Measurements from ENCODE around the gene IL19.

Gene IL19

GRCh38 chr1:206770531-206771337 is at the start of gene IL19:
TSS of gene IL19 (plus strand) at chr1:206770773. CDS start at chr1:206836663, 65,890 bp downstream.
- no peak for DNase-seq

- no peak for DNase-seq
These were observed 49.1 kb upstream of the IL19 start for GRCh38 chr1:206721454-206721853.

GRCh38 chr1:206722751-206723461 is 47.7 kb upstream of the IL19 start:
- DNase-seq = no peak

- DNase-seq = no peak
These were observed 47.1 kb upstream of the IL19 start for GRCh38 chr1:206723462-206723804.

GRCh38 chr1:206723805-206724472 is 46.6 kb upstream of the IL19 start:
- no peak for DNase-seq

- DNase-seq = no peak
These were observed 45.2 kb upstream of the IL19 start for GRCh38 chr1:206725109-206725963.

GRCh38 chr1:206727981-206728696 is 42.4 kb upstream of the IL19 start:
- no peak for DNase-seq

GRCh38 chr1:206728697-206728987 is 41.9 kb upstream of the IL19 start:
- DNase-seq = no peak

GRCh38 chr1:206729050-206729449 is 41.5 kb upstream of the IL19 start:
- DNase-seq = no peak

- DNase-seq = no peak
These were observed 41.1 kb upstream of the IL19 start for GRCh38 chr1:206729507-206729906.

GRCh38 chr1:206732508-206732907 is 38.1 kb upstream of the IL19 start:
- DNase-seq = no peak

GRCh38 chr1:206732992-206733391 is 37.6 kb upstream of the IL19 start:
- DNase-seq = no peak

- DNase-seq = no peak
These were observed 36.0 kb upstream of the IL19 start for GRCh38 chr1:206734499-206735142.

GRCh38 chr1:206735553-206736031 is 35.0 kb upstream of the IL19 start:
- DNase-seq = no peak

- DNase-seq = no peak
These were observed 33.5 kb upstream of the IL19 start for GRCh38 chr1:206736878-206737728.

GRCh38 chr1:206737729-206738201 is 32.8 kb upstream of the IL19 start:
- no peak for DNase-seq

GRCh38 chr1:206738370-206739366 is 31.9 kb upstream of the IL19 start:
- peak; percentile 8 for DNase-seq

GRCh38 chr1:206739411-206740076 is 31.0 kb upstream of the IL19 start:
- DNase-seq = no peak
